ENCODE data around the gene CHTF18. TPM values are rescaled to one million over a fixed set of nuclear protein-coding genes. Genes with fewer than 3 reads are reported as not detected.
A peak's percentile ranks its signal among the peaks of the same experiment; 100 is the strongest.
"Not testable (repeated sequence)": the region's sequence is repeated elsewhere in the genome, so short reads cannot be mapped to it uniquely, and the experiment has no call there.

CHTF18 gene
- total RNA-seq, 1 experiment from 2014 or later = 120 TPM

GRCh38 chr16:752007-752312 lies 36.5 kb upstream of the CHTF18 start:
- Histone ChIP-seq H3K23me2 (ENCODE audit: insufficient read length, low read depth, low read length, poor library complexity, severe bottlenecking) (no peaks in the 10 kb centered on the region), H3K79me2 (ENCODE audit: insufficient read depth, low read length) (no peaks in the 10 kb centered on the region), H3K9ac (ENCODE audit: extremely low read depth, insufficient read length, low read length) (no peak overlapping the region), H2BK12ac (ENCODE audit: insufficient read length, low read depth, low read length) (no peak overlapping the region), H3K9me3 (ENCODE audit: control insufficient read depth, low read depth, low read length) (no peaks in the 10 kb centered on the region), H3K56ac (ENCODE audit: insufficient read length, low read depth, low read length) (no peak overlapping the region), H4K91ac (ENCODE audit: insufficient read length, low read depth, low read length) (no peak overlapping the region), H4K5ac (ENCODE audit: insufficient read length, low read depth, low read length) (no peak overlapping the region), H3K79me1 (ENCODE audit: insufficient read depth, low read depth, low read length, poor library complexity, severe bottlenecking) (no peaks in the 10 kb centered on the region), H3T11ph (ENCODE audit: low read length) (no peak overlapping the region), H3K23ac (ENCODE audit: insufficient read length, low read depth, low read length) (no peak overlapping the region), H4K20me1 (ENCODE audit: control insufficient read depth, insufficient read depth, insufficient read length) (no peaks in the 10 kb centered on the region), H2AK5ac (ENCODE audit: insufficient read length, low read length) (no peak overlapping the region), H3K4ac (ENCODE audit: low read depth, low read length) (no peak overlapping the region), H3K27me3 (ENCODE audit: insufficient read depth, low read length) (no peaks in the 10 kb centered on the region), H2BK20ac (ENCODE audit: low read depth, low read length, poor library complexity, severe bottlenecking) (no peak overlapping the region), H2BK120ac (ENCODE audit: low read depth, low read length, poor library complexity, severe bottlenecking) (no peak overlapping the region), H3K4me2 (ENCODE audit: insufficient read depth, insufficient read length, low read length) (no peak overlapping the region), H4K8ac (replicated peaks; ENCODE audit: insufficient read length, low read depth, low read length) (no peak overlapping the region), H3K4me1 (ENCODE audit: insufficient read depth, low read length) (no peaks in the 10 kb centered on the region), H3K14ac (ENCODE audit: insufficient read depth, low read length) (no peak overlapping the region), H2BK5ac (ENCODE audit: insufficient read length, low read length) (no peak overlapping the region), H3K18ac (ENCODE audit: insufficient read length, low read depth, low read length) (no peak overlapping the region), H3K27ac (ENCODE audit: insufficient read length, low read depth, low read length) (no peak overlapping the region), H2AFZ (ENCODE audit: low read length) (no peak overlapping the region), H2BK15ac (ENCODE audit: low read depth, low read length) (no peak overlapping the region)
- peak overlapping the region in 1 of 3 experiments; percentile 82; a peak in 2 of 7 replicates for H3K27ac Mint-ChIP-seq
- peak overlapping the region in 1 of 2 experiments; percentile 50; a peak in 3 of 5 replicates for H3K4me3 Mint-ChIP-seq
- peaks cover 27% of the 10 kb centered on the region for H3K27me3 Mint-ChIP-seq (ENCODE audit: low read depth)
- no peak for DNase-seq
- H3K36me3 Mint-ChIP-seq (ENCODE audit: insufficient read depth in 1 of 3, low read depth in 3 of 3) = no peaks in the 10 kb centered on the region
- peaks cover 20 to 29% of the 10 kb centered on the region in 2 experiments for H3K4me1 Mint-ChIP-seq
- no CpG with 5 or more reads among the region's 10 CpGs for WGBS (ENCODE audit: extremely low coverage, insufficient read length, low lambda C conversion rate)
- TF ChIP-seq, protein P1, sequence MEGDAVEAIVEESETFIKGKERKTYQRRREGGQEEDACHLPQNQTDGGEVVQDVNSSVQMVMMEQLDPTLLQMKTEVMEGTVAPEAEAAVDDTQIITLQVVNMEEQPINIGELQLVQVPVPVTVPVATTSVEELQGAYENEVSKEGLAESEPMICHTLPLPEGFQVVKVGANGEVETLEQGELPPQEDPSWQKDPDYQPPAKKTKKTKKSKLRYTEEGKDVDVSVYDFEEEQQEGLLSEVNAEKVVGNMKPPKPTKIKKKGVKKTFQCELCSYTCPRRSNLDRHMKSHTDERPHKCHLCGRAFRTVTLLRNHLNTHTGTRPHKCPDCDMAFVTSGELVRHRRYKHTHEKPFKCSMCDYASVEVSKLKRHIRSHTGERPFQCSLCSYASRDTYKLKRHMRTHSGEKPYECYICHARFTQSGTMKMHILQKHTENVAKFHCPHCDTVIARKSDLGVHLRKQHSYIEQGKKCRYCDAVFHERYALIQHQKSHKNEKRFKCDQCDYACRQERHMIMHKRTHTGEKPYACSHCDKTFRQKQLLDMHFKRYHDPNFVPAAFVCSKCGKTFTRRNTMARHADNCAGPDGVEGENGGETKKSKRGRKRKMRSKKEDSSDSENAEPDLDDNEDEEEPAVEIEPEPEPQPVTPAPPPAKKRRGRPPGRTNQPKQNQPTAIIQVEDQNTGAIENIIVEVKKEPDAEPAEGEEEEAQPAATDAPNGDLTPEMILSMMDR (conservative IDR thresholded peaks at IDR 0.05) = no peak
- no peaks in the 10 kb centered on the region; a peak in 1 of 5 replicates for H3K9me3 Mint-ChIP-seq

- H4K5ac ChIP-seq (ENCODE audit: insufficient read length, low read depth, low read length); H3K4ac ChIP-seq (ENCODE audit: low read depth, low read length); H3K27ac Mint-ChIP-seq; H3K23me2 ChIP-seq (ENCODE audit: insufficient read length, low read depth, low read length, poor library complexity, severe bottlenecking); H2AK5ac ChIP-seq (ENCODE audit: insufficient read length, low read length); H2BK12ac ChIP-seq (ENCODE audit: insufficient read length, low read depth, low read length); H3K79me1 ChIP-seq (ENCODE audit: insufficient read depth, low read depth, low read length, poor library complexity, severe bottlenecking); H3K27me3 ChIP-seq (ENCODE audit: insufficient read depth, low read length); H3K23ac ChIP-seq (ENCODE audit: insufficient read length, low read depth, low read length); H3T11ph ChIP-seq (ENCODE audit: low read length); H3K9ac ChIP-seq (ENCODE audit: extremely low read depth, insufficient read length, low read length); H3K9me3 Mint-ChIP-seq; H3K79me2 ChIP-seq (ENCODE audit: insufficient read depth, low read length); H3K18ac ChIP-seq (ENCODE audit: insufficient read length, low read depth, low read length); H2BK15ac ChIP-seq (ENCODE audit: low read depth, low read length); H2BK20ac ChIP-seq (ENCODE audit: low read depth, low read length, poor library complexity, severe bottlenecking); H4K91ac ChIP-seq (ENCODE audit: insufficient read length, low read depth, low read length); DNase-seq; H3K4me2 ChIP-seq (ENCODE audit: insufficient read depth, insufficient read length, low read length); H2AFZ ChIP-seq (ENCODE audit: low read length); H4K20me1 ChIP-seq (ENCODE audit: control insufficient read depth, insufficient read depth, insufficient read length); H4K8ac ChIP-seq (replicated peaks; ENCODE audit: insufficient read length, low read depth, low read length); H3K14ac ChIP-seq (ENCODE audit: insufficient read depth, low read length); H2BK120ac ChIP-seq (ENCODE audit: low read depth, low read length, poor library complexity, severe bottlenecking); H3K4me1 ChIP-seq (ENCODE audit: insufficient read depth, low read length); H3K56ac ChIP-seq (ENCODE audit: insufficient read length, low read depth, low read length); H2BK5ac ChIP-seq (ENCODE audit: insufficient read length, low read length); H3K36me3 Mint-ChIP-seq (ENCODE audit: insufficient read depth in 1 of 3, low read depth in 3 of 3); H3K4me3 Mint-ChIP-seq; H3K9me3 ChIP-seq (ENCODE audit: control insufficient read depth, low read depth, low read length); H3K27ac ChIP-seq (ENCODE audit: insufficient read length, low read depth, low read length): not testable (repeated sequence)
- peaks cover 34% of the 10 kb centered on the region for H3K27me3 Mint-ChIP-seq (ENCODE audit: low read depth)
- H3K4me1 Mint-ChIP-seq = peaks cover 25 to 32% of the 10 kb centered on the region in 2 experiments
- WGBS (ENCODE audit: extremely low coverage, insufficient read length, low lambda C conversion rate) = no CpG with 5 or more reads among the region's 11 CpGs
Observed at GRCh38 chr16:754121-754607, 34.3 kb upstream of the CHTF18 start.
